ENCODE results near the gene USPL1.

DNA sequence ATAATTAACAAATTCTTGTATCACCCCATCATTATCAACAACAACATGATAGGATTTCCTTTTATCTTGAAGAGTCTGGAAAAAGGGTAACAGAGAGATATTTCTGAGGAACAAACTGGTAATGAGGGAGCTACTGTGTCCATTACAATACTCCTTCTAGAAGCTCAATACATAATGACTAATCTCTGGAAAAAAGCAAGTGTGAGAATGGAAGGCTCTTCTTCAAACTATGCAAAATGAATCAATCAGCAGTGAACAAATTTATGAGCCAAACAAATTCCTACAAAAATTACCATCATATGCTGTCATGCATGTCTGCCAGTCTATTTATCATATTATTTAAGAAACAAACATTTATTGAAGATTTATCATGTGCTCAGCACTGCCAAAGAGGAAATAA, 30.0 kb upstream of the USPL1 start:
- TF ChIP-seq EZH2phosphoT487 (IDR thresholded peaks at IDR 0.05; ENCODE audit: low read depth, severe bottlenecking, unreplicated experiment) (no peak), EZH2 (IDR thresholded peaks at IDR 0.05; ENCODE audit: borderline replicate concordance) (no peak)
- TF ChIP-seq, protein P1, sequence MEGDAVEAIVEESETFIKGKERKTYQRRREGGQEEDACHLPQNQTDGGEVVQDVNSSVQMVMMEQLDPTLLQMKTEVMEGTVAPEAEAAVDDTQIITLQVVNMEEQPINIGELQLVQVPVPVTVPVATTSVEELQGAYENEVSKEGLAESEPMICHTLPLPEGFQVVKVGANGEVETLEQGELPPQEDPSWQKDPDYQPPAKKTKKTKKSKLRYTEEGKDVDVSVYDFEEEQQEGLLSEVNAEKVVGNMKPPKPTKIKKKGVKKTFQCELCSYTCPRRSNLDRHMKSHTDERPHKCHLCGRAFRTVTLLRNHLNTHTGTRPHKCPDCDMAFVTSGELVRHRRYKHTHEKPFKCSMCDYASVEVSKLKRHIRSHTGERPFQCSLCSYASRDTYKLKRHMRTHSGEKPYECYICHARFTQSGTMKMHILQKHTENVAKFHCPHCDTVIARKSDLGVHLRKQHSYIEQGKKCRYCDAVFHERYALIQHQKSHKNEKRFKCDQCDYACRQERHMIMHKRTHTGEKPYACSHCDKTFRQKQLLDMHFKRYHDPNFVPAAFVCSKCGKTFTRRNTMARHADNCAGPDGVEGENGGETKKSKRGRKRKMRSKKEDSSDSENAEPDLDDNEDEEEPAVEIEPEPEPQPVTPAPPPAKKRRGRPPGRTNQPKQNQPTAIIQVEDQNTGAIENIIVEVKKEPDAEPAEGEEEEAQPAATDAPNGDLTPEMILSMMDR (IDR thresholded peaks at IDR 0.05; ENCODE audit: poor library complexity), result no peak
